Measurements from ENCODE around the gene RUNDC3A.

The RUNDC3A gene

DNA sequence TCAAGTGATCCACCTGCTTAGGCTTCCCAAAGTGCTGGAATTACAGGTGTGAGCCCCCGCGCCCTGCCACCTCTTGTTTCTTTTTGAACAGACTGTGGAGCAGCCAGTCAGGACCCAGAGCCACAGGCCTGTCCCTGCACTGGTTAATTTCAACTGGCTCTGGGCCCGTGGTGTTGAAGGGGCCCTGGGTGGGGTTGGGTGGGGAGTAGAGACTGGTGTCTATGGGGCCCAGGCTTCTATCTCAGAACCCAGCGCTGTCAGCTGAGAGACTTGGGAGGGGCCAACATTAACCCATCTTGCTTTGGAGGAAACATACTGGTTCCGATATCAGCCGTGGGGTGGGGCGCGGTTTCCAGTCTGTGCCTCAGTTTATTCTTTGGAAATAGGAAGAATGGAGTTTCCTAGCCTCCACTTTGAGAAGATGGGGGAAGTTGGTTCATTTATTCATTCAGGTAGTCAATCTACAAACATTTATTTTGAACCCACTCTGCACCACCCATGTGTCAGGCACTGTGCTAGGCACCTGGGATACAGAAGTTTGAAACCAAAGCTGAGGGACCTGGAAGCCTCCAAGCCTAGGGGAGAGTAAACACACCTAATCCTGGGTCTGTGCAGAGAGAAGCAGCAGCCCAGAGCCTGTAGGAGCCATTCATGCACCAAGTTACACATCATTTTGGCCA lies 24.9 kb upstream of the RUNDC3A start:
- DNase-seq (ENCODE audit: low read depth in 2 of 2) = no peak

DNA sequence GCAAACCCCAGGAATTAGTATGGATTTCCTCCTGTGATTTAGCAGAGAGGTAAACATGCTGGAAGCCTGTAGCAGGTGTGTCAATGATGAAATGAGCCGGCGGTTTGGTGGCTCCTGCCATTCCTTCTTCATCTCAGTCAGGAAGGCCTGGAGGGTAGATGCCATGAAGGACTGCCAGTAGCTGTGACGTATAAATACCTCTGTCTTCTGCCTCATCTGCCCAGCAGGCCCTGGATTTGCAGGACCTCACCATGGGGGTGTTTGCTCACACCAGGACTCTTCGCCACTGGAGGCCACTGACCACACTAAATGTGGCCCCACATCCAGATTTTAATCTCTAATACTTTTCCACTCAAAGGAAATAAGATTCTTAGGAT lies 24.4 kb upstream of the RUNDC3A start:
- no peak for DNase-seq (ENCODE audit: low read depth in 2 of 2)

DNA sequence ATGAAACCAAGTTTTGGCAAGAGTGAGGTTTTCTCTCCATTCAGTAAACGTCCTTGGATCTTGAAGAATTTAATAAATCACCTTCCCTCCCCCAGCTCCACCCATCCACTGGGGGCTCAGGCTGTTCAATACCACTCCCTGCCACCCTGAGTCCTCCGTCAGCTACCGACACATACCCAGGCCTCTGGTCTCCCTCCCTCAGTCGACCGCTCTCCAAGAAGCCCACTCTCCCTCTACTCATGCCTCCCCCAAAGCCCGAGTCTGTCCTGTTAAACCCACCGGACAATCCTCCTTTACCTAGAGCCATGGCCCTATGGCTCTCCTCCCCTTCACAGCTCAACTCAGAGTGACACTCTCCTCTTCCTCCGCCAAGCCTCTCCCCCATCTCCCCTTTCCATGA lies 20.8 kb upstream of the RUNDC3A start:
- no peak for DNase-seq (ENCODE audit: low read depth in 2 of 2)

DNA sequence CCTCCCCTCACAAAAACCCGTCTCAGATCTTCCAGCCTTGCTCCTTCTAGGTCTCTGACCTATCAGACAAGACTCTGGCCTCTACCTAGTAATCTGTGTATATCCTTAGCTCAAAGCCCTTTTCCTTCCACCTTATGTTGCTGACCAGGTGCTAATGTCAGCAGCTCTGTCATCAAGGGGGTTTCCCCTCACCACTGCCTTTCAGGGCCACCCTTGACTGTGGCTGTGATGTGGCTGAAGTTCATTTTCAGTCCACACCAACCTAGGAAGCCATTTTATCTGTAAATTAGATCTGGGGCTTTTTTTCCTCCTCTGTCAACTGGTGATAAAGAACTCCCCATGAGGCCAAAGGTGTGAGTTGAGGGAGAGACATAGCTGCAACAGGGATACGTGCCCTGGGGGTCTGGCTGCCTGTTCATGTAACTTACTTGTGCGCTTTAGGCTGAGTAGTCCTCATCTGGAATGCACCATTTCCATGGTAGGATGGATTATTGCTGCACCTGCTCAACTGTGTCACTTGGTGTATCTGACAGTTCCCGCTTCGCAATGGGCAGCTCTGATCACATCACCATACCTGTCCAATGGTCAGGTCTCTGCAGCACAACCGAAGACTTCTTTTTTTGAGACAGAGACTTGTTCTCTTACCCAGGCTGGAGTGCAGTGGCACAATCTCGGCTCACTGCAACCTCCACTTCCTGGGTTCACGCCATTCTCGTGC lies 14.7 kb upstream of the RUNDC3A start:
- no peak for DNase-seq (ENCODE audit: low read depth in 2 of 2)

DNA sequence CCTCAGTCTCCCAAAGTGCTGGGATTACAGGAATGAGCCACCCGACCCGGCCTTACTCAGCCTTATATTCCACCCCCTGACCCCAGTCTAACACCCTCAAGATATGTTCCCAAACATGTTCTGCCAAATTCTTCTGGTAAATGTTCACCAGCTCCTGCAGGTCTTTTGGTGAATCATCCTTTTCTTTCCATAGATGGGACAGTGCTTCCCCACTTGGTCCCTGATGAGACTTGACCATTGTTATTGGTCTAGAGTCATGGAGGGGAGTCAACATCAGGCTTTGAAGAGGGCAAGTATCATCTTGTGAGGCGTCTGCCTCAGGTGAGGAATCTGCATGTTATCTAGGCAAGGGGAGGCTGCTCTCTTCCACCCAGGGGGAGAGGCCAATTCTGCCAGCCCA lies 10.4 kb upstream of the RUNDC3A start:
- no peak for DNase-seq (ENCODE audit: low read depth in 2 of 2)

DNA sequence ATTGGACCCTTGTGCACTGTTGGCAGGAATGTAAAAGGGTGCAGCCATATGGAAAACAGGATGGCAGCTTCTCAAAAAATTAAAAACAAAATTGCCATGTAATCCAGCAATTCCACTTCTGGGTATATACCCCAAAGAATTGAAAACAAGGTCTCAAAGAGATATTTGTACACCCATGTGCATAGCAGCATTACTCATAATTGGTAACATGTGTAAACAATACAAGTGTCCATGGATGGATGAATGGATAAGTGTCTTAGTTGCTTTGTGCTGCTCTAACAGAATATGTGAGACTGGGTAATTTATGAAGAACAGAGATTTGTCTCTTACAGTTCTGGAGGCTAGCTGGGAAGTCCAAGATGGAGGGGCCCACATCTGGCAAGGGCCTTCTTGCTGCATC lies 3.8 kb upstream of the RUNDC3A start:
- no peak for DNase-seq (ENCODE audit: low read depth in 2 of 2)

DNA sequence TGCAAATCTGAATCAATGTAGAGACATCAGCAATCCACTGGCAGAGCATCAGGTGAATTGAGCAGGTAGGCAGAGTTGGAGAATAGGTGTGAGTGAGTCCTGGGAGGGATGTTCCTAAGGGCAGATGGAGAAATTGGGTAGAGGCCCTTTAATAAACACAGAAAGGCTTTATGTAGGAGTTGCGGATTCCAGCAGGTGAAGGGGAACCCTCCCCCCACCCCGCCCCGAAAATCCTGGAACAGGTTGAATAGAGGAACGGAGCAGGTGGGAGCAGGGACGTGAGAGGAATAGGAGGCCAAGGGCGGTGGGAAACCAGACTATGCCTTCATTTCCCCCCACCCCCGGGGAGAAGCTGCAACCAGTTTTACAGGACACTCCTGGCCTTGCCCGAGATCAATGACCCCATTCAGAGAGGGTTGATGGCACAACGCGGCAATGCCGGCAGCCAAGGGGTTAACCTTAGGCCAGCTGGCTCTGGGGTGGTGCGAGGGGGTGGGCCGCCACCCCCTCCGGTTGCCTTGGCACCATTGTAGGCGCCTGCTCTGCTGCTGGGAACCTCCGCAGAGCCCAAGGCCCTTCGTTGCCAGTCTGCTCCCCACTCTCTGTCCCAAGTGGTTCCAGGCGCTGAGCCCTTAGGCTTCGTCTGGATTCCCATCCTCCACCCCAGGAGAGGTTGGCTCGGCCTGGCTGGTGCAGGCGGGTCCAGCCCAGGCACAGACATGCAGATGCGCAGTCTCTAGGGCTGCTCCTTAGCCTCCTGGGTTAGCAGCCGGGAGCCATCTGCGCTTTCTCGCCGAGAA lies 814 bp upstream of the RUNDC3A start:
- no peak for DNase-seq (ENCODE audit: low read depth in 2 of 2)

DNA sequence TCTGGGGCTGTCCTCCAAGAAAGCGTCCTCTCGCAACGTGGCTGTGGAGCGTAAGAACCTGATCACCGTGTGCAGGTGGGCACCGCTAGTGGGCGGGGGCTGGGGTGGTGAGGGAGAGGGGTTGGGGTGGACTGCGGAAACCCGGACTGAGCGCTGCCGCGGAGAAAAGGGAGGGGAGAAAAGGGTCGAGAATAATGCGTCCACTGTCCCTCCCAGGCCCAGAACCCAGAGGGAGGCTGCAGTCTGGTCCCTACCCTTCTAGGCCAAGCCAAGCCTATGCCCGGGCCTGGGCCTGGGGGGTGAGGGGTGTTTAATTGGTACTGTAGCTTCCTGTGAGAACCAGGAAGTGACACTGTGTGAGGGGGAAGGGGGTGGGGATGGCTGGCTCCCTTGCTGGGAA lies 464 bp downstream of the RUNDC3A start:
- DNase-seq (ENCODE audit: low read depth in 2 of 2) = no peak

DNA sequence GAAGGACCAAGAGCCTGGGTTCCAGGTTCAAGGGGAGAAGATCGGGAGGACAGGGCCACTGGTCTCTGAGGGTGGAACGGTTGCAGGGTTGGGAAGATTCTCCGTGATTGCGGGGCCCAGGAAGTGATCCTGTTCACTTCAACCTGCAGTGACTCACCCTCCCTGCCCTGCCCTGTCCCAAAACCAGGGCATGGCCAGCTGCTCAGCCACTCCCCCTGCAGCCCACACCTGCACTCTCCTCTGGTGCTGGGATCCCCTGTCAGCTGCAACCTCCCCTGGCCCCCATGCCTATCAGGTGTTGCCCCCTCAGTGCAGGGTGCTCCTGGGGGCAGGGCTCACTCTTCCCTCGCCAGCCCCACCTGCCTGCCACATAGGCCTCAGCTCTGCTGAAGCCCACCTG lies 1.1 kb downstream of the RUNDC3A start:
- no peak for DNase-seq (ENCODE audit: low read depth in 2 of 2)

DNA sequence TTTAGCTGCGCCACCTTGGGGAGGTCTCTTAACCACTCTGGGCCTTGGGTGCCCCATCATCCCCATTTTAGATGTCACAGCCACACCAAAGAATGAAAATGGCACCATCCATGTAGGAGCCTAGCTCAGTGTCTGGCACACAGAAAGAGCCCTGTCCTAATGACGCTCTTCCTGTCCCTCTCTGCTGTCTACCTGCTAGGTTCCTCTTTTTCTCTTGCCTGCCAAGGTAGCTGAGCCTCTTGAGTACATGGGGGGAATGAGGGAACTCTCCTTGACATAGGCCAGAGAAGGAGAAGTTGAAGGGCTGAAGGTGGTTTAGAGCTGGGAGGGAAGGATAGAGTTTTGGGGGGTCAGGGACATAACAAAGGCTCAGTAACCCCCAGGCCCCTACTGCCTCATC lies 1.8 kb downstream of the RUNDC3A start:
- no peak for DNase-seq (ENCODE audit: low read depth in 2 of 2)

DNA sequence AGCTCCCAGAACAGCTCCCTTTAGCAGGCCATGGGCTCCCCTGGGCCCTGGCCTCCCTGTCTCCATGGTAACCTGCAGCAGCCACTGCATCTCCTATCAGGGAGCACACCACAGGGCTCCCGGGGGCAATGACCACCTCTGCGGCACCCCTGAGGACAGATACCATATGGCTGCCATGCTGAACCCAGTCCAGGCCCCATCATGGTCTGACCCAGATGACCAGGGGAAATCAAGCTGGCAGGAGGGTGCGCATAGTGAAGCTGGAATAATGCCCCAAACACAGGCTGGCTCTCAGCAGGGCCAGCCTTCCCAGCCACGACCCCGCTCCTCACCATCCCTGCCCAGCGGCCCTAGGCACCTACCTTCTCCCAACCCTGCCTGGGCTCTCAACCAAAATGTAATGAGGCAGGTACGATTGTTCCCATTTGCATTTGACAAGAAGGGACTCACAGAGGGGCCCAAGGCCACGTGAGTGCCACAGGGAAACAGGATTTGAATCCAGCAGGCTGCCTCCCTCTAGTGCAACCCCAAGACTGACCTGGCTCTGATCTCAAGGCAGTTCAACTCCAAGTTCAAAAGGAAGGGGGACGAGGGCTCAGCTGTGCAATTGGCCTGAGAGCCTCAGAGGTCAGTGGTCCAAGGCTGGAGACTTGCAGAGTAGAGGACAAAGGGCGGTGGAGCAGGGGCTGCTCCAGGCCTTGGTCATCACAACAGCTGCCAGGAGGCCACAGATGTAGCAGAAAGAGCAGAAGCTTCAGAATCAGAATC lies 2.4 kb downstream of the RUNDC3A start:
- DNase-seq (ENCODE audit: low read depth in 2 of 2) = no peak

DNA sequence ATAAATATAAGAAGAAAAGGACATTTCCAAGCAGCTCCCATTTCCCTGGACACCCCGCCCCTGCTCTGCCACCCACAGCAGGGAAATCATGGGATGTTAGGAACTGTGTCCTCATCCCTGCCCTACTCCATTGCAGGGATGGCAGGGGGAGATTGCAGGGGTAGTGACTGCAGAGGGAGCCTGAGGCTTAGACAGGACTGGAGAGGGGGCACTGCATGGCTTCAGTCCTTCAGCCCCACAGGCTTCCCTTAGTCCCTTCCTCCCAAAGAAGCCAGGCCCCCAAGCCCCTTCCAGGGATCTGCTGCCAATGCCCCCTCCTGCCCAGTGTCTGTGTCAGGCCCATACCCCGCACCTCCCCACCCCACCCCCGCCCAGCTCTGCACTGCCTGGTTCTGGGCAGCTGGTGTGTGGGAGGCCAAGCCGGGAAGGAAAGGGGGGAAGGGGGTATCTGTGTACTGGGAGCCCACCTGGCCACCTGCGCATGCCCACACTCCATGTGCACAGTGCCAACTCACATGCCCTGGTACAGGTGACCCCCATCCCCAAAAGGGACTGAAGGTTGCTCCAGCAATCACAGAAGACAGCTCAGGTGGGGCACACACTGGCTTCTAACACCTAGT lies 3.3 kb downstream of the RUNDC3A start:
- DNase-seq (ENCODE audit: low read depth in 2 of 2) = no peak

DNA sequence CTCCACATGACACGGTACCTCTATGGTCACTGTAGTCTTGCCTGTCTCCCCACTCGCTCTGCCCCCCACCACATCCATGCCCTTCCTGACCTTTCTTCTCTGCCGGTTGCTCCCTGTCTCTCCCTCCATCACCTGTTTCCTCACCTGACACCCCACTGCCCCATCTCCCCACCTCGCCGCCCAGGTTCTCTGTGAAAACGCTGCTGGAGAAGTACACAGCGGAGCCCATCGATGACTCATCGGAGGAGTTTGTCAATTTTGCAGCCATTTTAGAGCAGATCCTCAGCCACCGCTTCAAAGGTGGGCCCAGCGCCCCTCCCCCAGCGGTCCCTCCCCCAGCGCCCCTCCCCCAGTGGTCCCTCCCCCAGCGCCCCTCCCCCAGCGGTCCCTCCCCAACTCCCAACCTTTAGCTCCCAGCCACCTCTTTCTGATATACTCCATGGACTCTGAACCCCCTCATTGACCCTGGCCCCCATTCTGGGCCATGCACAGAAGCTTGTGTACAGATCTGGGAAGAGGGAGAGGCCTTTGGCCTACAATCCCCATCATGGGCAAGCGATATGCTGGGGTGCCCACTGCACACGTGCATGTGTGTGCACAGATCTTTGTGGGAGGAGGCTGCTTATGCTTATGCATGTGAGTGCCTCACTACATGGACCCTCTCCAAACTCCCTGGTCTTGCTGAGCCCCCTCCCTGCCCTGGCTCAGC lies 4.1 kb downstream of the RUNDC3A start:
- DNase-seq (ENCODE audit: low read depth in 2 of 2) = no peak

DNA sequence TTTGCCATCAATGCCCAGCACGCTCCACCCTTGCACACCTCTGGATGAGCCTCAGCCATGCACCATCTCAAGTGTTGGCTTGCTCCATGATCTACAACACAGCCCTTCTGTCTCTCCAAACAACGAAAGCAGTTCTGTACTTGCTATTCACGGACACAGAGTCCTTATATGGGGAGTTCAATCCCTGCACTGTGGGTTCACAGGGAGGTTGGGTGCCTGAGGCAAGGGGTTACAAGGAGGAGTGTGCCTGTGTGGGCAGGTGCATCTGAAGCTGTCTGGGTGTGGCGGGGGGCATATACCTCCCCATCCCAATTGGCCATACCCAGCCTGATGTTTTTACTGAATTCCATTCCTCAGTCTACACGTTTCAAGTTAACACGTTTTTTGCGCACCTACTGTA lies 5.6 kb downstream of the RUNDC3A start:
- DNase-seq (ENCODE audit: low read depth in 2 of 2) = no peak

DNA sequence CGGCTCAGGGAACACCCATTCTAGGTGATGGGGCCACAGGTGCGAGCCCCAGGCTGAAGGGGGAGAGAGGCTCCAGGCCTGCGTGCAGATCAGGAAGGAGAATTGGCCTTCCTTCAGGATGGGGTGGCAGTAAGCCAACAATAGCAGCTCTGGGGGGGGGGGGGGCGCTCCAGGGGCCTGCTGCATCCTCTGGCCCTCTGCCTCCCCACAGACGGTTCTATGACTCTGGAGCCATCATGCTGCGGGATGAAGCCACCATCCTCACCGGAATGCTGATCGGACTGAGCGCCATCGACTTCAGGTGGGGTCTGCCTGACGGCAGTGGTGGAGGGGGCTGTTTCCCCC lies 6.1 kb downstream of the RUNDC3A start:
- DNase-seq (ENCODE audit: low read depth in 2 of 2) = no peak

DNA sequence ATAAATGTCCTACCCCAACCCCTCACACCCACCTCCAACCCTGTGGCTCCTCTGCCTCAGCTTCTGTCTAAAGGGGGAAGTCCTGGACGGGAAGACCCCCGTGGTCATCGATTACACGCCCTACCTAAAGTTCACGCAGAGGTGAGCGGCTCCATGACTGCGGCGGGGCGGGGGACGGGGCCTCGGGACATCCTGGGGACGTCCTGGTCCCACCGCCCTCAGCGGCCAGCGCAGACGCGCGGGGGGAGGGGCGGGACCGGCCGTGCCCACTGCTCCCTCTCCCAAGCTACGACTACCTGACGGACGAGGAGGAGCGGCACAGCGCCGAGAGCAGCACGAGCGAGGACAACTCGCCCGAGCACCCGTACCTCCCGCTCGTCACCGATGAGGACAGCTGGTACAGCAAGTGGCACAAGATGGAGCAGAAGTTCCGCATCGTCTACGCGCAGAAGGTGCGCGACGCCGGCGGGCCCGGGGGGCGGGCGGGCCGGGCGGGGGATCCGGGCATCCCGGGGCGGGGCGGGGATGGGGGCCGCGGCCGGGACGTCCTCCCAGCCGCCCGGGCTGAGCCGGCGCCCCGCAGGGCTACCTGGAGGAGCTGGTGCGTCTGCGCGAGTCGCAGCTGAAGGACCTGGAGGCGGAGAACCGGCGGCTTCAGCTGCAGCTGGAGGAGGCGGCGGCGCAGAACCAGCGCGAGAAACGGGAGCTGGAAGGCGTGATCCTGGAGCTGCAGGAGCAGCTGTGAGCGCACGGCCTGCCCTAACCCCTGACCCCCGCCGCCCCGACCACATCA lies 6.7 kb downstream of the RUNDC3A start:
- DNase-seq (ENCODE audit: low read depth in 2 of 2) = no peak

DNA sequence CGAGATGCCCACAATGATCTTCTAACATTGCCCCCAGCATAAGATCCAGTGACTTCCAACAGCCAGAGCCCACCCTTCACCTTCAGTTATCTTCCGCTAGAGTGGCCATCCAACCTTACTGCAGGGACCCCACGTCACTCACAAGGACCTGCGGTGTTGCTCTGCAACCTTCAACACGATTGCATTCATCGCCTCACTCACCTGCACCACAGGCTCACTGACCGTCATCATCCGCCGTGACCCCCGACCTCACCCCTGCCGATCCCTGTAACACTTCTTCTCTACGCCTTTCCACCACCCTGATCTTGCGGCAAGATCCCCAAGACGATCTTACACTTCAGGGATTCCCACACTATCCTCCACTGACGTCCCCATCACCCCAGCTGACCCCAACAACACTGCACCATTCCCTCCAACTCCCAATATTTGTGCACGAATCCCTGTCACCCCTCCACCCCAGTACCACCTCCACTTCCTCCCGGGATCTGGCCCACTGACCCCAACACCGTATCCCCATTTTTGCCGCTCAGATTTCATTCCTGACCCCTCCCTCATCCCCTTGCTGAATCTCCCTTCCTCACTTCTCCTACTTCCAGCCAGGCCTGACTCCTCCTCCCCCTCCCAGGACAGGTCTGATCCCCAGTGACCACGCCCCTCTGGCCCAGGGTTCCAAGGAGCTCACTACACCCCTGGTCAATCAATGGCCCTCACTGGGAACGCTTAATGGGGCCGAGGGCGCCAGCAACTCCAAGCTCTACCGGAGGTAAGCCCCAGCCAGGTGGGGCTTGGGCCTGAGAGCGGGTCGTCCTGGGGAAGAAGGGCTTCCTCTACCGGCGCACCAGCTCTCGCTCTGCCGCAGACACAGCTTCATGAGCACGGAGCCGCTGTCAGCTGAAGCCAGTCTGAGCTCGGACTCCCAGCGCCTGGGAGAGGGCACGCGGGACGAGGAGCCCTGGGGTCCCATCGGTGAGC lies 7.6 kb downstream of the RUNDC3A start:
- no peak for DNase-seq (ENCODE audit: low read depth in 2 of 2)

DNA sequence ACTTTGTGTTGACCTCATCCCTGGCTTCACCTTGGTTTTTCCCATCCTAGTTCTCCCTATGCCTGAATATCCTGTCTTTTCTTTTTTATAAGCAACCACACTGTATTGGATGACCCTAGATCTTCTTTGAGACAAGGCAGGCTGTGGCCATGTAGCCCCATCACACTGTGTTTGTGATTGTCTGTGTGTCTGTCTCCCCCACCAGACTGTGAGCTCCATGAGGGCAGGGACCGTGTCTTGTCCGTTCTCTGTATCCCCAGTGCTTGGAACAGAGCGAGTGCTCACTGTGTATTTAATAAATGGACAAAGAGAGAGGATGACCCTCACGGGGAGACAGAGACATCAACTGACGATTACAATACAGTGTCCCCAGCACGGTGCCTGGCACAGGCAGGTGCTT lies 9.1 kb downstream of the RUNDC3A start:
- no peak for DNase-seq (ENCODE audit: low read depth in 2 of 2)
